Activated naive CD4-positive, alpha-beta T cell (primary cell): Measurements from ENCODE around the gene NSDHL.

Experiments used
- DNase-seq, 4 experiments: peaks; one replicate each; lab custom pipeline; 2025; lab: John Stamatoyannopoulos, UW

Gene NSDHL

GRCh38 chrX:152913910-152914309, 83.0 kb downstream of the NSDHL start:
- no peak for DNase-seq

GRCh38 chrX:152915541-152916241, 84.8 kb downstream of the NSDHL start:
- no peak for DNase-seq

- DNase-seq = no peak
Measured at GRCh38 chrX:152917656-152918579, 87.1 kb downstream of the NSDHL start.

- no peak for DNase-seq
Measured at GRCh38 chrX:152918707-152919106, 87.8 kb downstream of the NSDHL start.
